PC-3 (cell line): ENCODE measurements around the gene SYAP1.
"Not testable (repeated sequence)": the region's sequence is repeated elsewhere in the genome, so short reads cannot be mapped to it uniquely, and the experiment has no call there.

ENCODE experiments used
- EZH2 ChIP-seq: fragments of 300-600 bp; sonication (generic); IDR thresholded peaks from one replicate; pipeline ENCODE4 v1.6.1; 2017; ENCODE audit warnings: antibody characterized with exemption, mild to moderate bottlenecking, low read length; ENCODE audit not compliant: unreplicated experiment
- EZH2phosphoT487 ChIP-seq: fragments of 300-600 bp; sonication (generic); IDR thresholded peaks from 2 replicates; pipeline ENCODE4 v1.6.1; 2018; ENCODE audit warnings: mild to moderate bottlenecking, antibody characterized with exemption, low read length, borderline replicate concordance
- TF ChIP-seq, protein P1 (sequence below): fragments of 300-600 bp; sonication (generic); conservative IDR thresholded peaks from 2 replicates; pipeline ENCODE4 v1.5.1; 2017; ENCODE audit warnings: antibody characterized with exemption, low read depth, mild to moderate bottlenecking, low read length

DNA sequence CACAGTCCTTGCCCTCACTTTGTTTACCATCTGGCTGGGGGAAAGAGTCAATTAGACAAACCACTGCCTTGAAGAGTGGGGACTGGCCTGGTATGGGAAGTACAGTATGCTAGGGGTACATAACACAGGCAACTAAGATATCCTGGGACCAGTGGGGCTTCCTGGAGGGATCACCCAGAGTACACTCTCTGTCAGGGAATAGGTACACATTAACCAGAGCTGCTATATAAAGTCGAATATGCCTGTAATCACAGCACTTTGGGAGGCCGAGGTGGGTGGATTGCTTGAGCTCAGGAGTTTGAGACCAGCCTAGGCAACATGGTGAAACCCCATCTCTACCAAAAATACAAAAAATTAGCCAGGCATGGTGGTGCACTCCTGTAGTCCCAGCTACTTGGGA lies 60.4 kb downstream of the SYAP1 start:
- TF ChIP-seq, protein P1, sequence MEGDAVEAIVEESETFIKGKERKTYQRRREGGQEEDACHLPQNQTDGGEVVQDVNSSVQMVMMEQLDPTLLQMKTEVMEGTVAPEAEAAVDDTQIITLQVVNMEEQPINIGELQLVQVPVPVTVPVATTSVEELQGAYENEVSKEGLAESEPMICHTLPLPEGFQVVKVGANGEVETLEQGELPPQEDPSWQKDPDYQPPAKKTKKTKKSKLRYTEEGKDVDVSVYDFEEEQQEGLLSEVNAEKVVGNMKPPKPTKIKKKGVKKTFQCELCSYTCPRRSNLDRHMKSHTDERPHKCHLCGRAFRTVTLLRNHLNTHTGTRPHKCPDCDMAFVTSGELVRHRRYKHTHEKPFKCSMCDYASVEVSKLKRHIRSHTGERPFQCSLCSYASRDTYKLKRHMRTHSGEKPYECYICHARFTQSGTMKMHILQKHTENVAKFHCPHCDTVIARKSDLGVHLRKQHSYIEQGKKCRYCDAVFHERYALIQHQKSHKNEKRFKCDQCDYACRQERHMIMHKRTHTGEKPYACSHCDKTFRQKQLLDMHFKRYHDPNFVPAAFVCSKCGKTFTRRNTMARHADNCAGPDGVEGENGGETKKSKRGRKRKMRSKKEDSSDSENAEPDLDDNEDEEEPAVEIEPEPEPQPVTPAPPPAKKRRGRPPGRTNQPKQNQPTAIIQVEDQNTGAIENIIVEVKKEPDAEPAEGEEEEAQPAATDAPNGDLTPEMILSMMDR = not testable (repeated sequence)
- TF ChIP-seq EZH2phosphoT487, EZH2: not testable (repeated sequence)
